ENCODE results near the gene PA2G4. TPM values are rescaled to one million over a fixed set of nuclear protein-coding genes. Genes with fewer than 3 reads are reported as not detected.

PA2G4 gene
- total RNA-seq, 2 experiments from 2014 or later, result 399 to 410 TPM

- no peak overlapping the region for H3K4me3 Mint-ChIP-seq
- DNase-seq, result no peak
- ChIA-PET POLR2A (no interaction called here), CTCF (interaction anchor here (1.2 kb wide), 1 partner anchor 105 kb away, joined by 6 read pairs; no protein-coding TSS in a partner anchor)
- H3K4me1 Mint-ChIP-seq (ENCODE audit: low read depth), result peaks cover 21% of the 10 kb centered on the region
- H3K27me3 Mint-ChIP-seq, result no peaks in the 10 kb centered on the region
- intact Hi-C loops (cut with micrococcal nuclease), result loop anchor here (5.0 to 10.0 kb wide), 3 partner anchors 104 to 1116 kb away; partner anchors contain the start of genes ORMDL2, SARNP, SUOX and TESPA1
- H3K9me3 Mint-ChIP-seq, result no peaks in the 10 kb centered on the region
- peaks cover 18% of the 10 kb centered on the region for H3K36me3 Mint-ChIP-seq
- no peak overlapping the region for H3K27ac Mint-ChIP-seq
Measured at GRCh38 chr12:56101045-56101444, 3.3 kb upstream of the PA2G4 start.

- intact Hi-C loops (cut with micrococcal nuclease), result loop anchor here (5.0 to 10.0 kb wide), 3 partner anchors 105 to 1118 kb away; partner anchors contain the start of genes ORMDL2, SARNP, SUOX and TESPA1
- H3K36me3 Mint-ChIP-seq, result peaks cover 32% of the 10 kb centered on the region
- POLR2A ChIA-PET, result interaction anchor here (1.1 to 6.1 kb wide), 8 partner anchors 10 to 129 kb away, joined by 3 to 101 read pairs (median 10); partner anchors contain the start of genes ERBB3, RAB5B, RPL41 and ZC3H10
- peak overlapping the region; percentile 100 for H3K4me3 Mint-ChIP-seq
- no peaks in the 10 kb centered on the region for H3K9me3 Mint-ChIP-seq
- CTCF ChIA-PET, result interaction anchor here (0.7 to 4.9 kb wide), 8 partner anchors 15 to 106 kb away, joined by 3 to 60 read pairs (median 14); partner anchors contain the start of genes ERBB3, ESYT1, RPL41 and SMARCC2
- DNase-seq, result no peak
- H3K27me3 Mint-ChIP-seq, result no peaks in the 10 kb centered on the region
- H3K27ac Mint-ChIP-seq, result peak overlapping the region; percentile 97
- peaks cover 34% of the 10 kb centered on the region for H3K4me1 Mint-ChIP-seq (ENCODE audit: low read depth)
Measured at GRCh38 chr12:56102683-56103065, 1.7 kb upstream of the PA2G4 start.

GRCh38 chr12:56103066-56103711 is 1.2 kb upstream of the PA2G4 start:
- intact Hi-C loops (cut with micrococcal nuclease), result loop anchor here (5.0 to 10.0 kb wide), 3 partner anchors 106 to 1118 kb away; partner anchors contain the start of genes ORMDL2, SARNP, SUOX and TESPA1
- POLR2A ChIA-PET, result interaction anchor here (0.9 to 6.1 kb wide), 15 partner anchors 10 to 365 kb away, joined by 3 to 101 read pairs (median 5); partner anchors contain the start of genes CNPY2, ERBB3, MYL6 and ORMDL2
- CTCF ChIA-PET, result interaction anchor here (0.7 to 4.9 kb wide), 12 partner anchors 14 to 531 kb away, joined by 3 to 60 read pairs (median 6); partner anchors contain the start of genes DGKA, ERBB3, ESYT1 and RNF41
- Mint-ChIP-seq H3K4me3 (peak overlapping the region; percentile 100), H3K27ac (peak overlapping the region; percentile 97), H3K36me3 (peaks cover 37% of the 10 kb centered on the region), H3K9me3 (no peaks in the 10 kb centered on the region), H3K4me1 (ENCODE audit: low read depth) (peaks cover 34% of the 10 kb centered on the region), H3K27me3 (no peaks in the 10 kb centered on the region)
- DNase-seq, result peak; percentile 19

- Mint-ChIP-seq H3K9me3 (no peaks in the 10 kb centered on the region), H3K36me3 (peaks cover 43% of the 10 kb centered on the region), H3K4me3 (peak overlapping the region; percentile 100), H3K27ac (peak overlapping the region; percentile 97), H3K27me3 (no peaks in the 10 kb centered on the region), H3K4me1 (ENCODE audit: low read depth) (peaks cover 34% of the 10 kb centered on the region)
- ChIA-PET CTCF (interaction anchor here (0.8 to 4.9 kb wide), 15 partner anchors 14 to 533 kb away, joined by 3 to 60 read pairs (median 7); partner anchors contain the start of genes DGKA, ERBB3, ESYT1 and MYL6B), POLR2A (interaction anchor here (0.7 to 6.1 kb wide), 18 partner anchors 9 to 365 kb away, joined by 3 to 101 read pairs (median 5); partner anchors contain the start of genes CNPY2, DNAJC14, ERBB3 and MYL6)
- no peak for DNase-seq
- intact Hi-C loops (cut with micrococcal nuclease), result loop anchor here (1.0 to 10.0 kb wide), 11 partner anchors 13 to 1119 kb away; partner anchors contain the start of genes DGKA, ESYT1, MYL6B and ORMDL2
Measured at GRCh38 chr12:56103823-56104108, 593 bp upstream of the PA2G4 start.

- Mint-ChIP-seq H3K4me1 (ENCODE audit: low read depth) (peaks cover 34% of the 10 kb centered on the region), H3K27me3 (no peaks in the 10 kb centered on the region), H3K4me3 (peak overlapping the region; percentile 100), H3K27ac (peak overlapping the region; percentile 97), H3K9me3 (no peaks in the 10 kb centered on the region), H3K36me3 (peaks cover 52% of the 10 kb centered on the region)
- POLR2A ChIA-PET, result interaction anchor here (0.8 to 6.1 kb wide), 15 partner anchors 13 to 367 kb away, joined by 3 to 101 read pairs (median 6); partner anchors contain the start of genes DNAJC14, ERBB3, ESYT1 and MYL6
- CTCF ChIA-PET, result interaction anchor here (0.6 to 4.9 kb wide), 19 partner anchors 9 to 584 kb away, joined by 3 to 60 read pairs (median 4); partner anchors contain the start of genes ERBB3, MYL6B, RNF41 and RPL41
- DNase-seq, result peak; percentile 42
- intact Hi-C loops (cut with micrococcal nuclease), result loop anchor here (1.0 to 10.0 kb wide), 11 partner anchors 11 to 1120 kb away; partner anchors contain the start of genes DGKA, ESYT1, MYL6B and ORMDL2
Measured at GRCh38 chr12:56104815-56105608, 653 bp downstream of the PA2G4 start.

- POLR2A ChIA-PET, result interaction anchor here (1.3 to 6.1 kb wide), 6 partner anchors 12 to 276 kb away, joined by 4 to 101 read pairs (median 10); partner anchors contain the start of genes DNAJC14, ERBB3, RAB5B and RPL41
- H3K36me3 Mint-ChIP-seq, result peaks cover 58% of the 10 kb centered on the region
- CTCF ChIA-PET, result interaction anchor here (0.6 to 4.9 kb wide), 9 partner anchors 8 to 345 kb away, joined by 3 to 60 read pairs (median 4); partner anchors contain the start of genes RPL41, SUOX and ZC3H10
- H3K27ac Mint-ChIP-seq, result peak overlapping the region; percentile 97
- H3K4me3 Mint-ChIP-seq, result peak overlapping the region; percentile 100
- intact Hi-C loops (cut with micrococcal nuclease), result loop anchor here (2.0 to 10.0 kb wide), 2 partner anchors 175 to 1121 kb away; partner anchors contain the start of genes DGKA and TESPA1
- H3K27me3 Mint-ChIP-seq, result no peaks in the 10 kb centered on the region
- H3K9me3 Mint-ChIP-seq, result no peaks in the 10 kb centered on the region
- H3K4me1 Mint-ChIP-seq (ENCODE audit: low read depth), result peaks cover 34% of the 10 kb centered on the region
- DNase-seq, result no peak
Measured at GRCh38 chr12:56105609-56105902, 1.2 kb downstream of the PA2G4 start.

- Mint-ChIP-seq H3K27ac (peak overlapping the region; percentile 53), H3K27me3 (no peaks in the 10 kb centered on the region), H3K36me3 (peaks cover 70% of the 10 kb centered on the region), H3K4me3 (no peak overlapping the region), H3K9me3 (no peaks in the 10 kb centered on the region), H3K4me1 (ENCODE audit: low read depth) (peaks cover 29% of the 10 kb centered on the region)
- no peak for DNase-seq
- intact Hi-C loops (cut with micrococcal nuclease), result loop anchor here (10.0 kb wide), 1 partner anchor 1122 kb away; the partner anchor contains the start of gene TESPA1
- CTCF ChIA-PET, result interaction anchor here (1.1 to 1.9 kb wide), 3 partner anchors 11 to 111 kb away, joined by 4 to 8 read pairs (median 4); partner anchors contain the start of gene ZC3H10
- POLR2A ChIA-PET, result interaction anchor here (0.8 to 6.1 kb wide), 4 partner anchors 10 to 179 kb away, joined by 3 to 101 read pairs (median 4); partner anchors contain the start of genes RPL41 and ZC3H10
Measured at GRCh38 chr12:56107242-56107641, 2.9 kb downstream of the PA2G4 start.

- Mint-ChIP-seq H3K9me3 (no peaks in the 10 kb centered on the region), H3K27me3 (no peaks in the 10 kb centered on the region), H3K36me3 (peaks cover 77% of the 10 kb centered on the region), H3K4me1 (ENCODE audit: low read depth) (peaks cover 18% of the 10 kb centered on the region), H3K27ac (peak overlapping the region; percentile 21), H3K4me3 (no peak overlapping the region)
- CTCF ChIA-PET, result interaction anchor here (0.9 kb wide), 1 partner anchor 16 kb away, joined by 3 read pairs; no protein-coding TSS in a partner anchor
- DNase-seq, result no peak
- POLR2A ChIA-PET, result interaction anchor here (0.6 kb wide), 1 partner anchor 116 kb away, joined by 4 read pairs; no protein-coding TSS in a partner anchor
- intact Hi-C loops (cut with micrococcal nuclease), result no loop called here
Measured at GRCh38 chr12:56110571-56110970, 6.2 kb downstream of the PA2G4 start.

GRCh38 chr12:56114084-56114483 is 9.7 kb downstream of the PA2G4 start:
- H3K4me3 Mint-ChIP-seq, result no peak overlapping the region
- POLR2A ChIA-PET, result interaction anchor here (6.7 kb wide), 1 partner anchor 8 kb away, joined by 101 read pairs; the partner anchor contains the start of gene PA2G4
- no peaks in the 10 kb centered on the region for H3K9me3 Mint-ChIP-seq
- peak overlapping the region; percentile 65 for H3K27ac Mint-ChIP-seq
- CTCF ChIA-PET, result interaction anchor here (1.0 kb wide), 1 partner anchor 9 kb away, joined by 3 read pairs; no protein-coding TSS in a partner anchor
- peaks cover 16% of the 10 kb centered on the region for H3K4me1 Mint-ChIP-seq (ENCODE audit: low read depth)
- H3K27me3 Mint-ChIP-seq, result no peaks in the 10 kb centered on the region
- peaks cover 64% of the 10 kb centered on the region for H3K36me3 Mint-ChIP-seq
- no peak for DNase-seq
- intact Hi-C loops (cut with micrococcal nuclease), result no loop called here

GRCh38 chr12:56115329-56115728 is 11.0 kb downstream of the PA2G4 start:
- Mint-ChIP-seq H3K27ac (peak overlapping the region; percentile 100), H3K4me1 (ENCODE audit: low read depth) (peaks cover 29% of the 10 kb centered on the region), H3K27me3 (no peaks in the 10 kb centered on the region), H3K9me3 (no peaks in the 10 kb centered on the region), H3K4me3 (peak overlapping the region; percentile 99), H3K36me3 (peaks cover 53% of the 10 kb centered on the region)
- no peak for DNase-seq
- CTCF ChIA-PET, result interaction anchor here (0.6 to 6.9 kb wide), 7 partner anchors 12 to 354 kb away, joined by 3 to 168 read pairs (median 3); partner anchors contain the start of genes COQ10A, ESYT1, MYL6B and PA2G4
- POLR2A ChIA-PET, result interaction anchor here (1.0 to 6.7 kb wide), 4 partner anchors 9 to 334 kb away, joined by 3 to 101 read pairs (median 4); partner anchors contain the start of genes IL23A, PA2G4 and TIMELESS
- intact Hi-C loops (cut with micrococcal nuclease), result loop anchor here (5.0 kb wide), 4 partner anchors 202 to 517 kb away; partner anchors contain the start of genes BAZ2A, CNPY2, ORMDL2 and SARNP
